K562 (cell line): Measurements from ENCODE around the gene IMPDH2. TPM values are rescaled to one million over a fixed set of nuclear protein-coding genes. Genes with fewer than 3 reads are reported as not detected.

Experiments
- ATAC-seq: fragments of 200-7000 bp; cut with Tn5 transposase; 3 replicates; pipeline ENCODE4 v1.9.1; 2020; ENCODE audit warnings: moderate library complexity
- BruUV-seq: library from RNA; stranded (reverse); fragments of 400-500 nt; replicated peaks from 2 replicates; lab custom pipeline; 2021; lab: Mats Ljungman, UMichigan
- CTCF ChIA-PET: fragments of 300-600 bp; formaldehyde crosslinking; extraction: SDS; loops from one replicate; lab custom pipeline; 2021; ENCODE audit warnings: low intra/inter-chr PET ratio; lab: Yijun Ruan, JAX
- POLR2A ChIA-PET: fragments of 300-600, 350-650 bp; sonication (Branson Sonifier 250); formaldehyde crosslinking; extraction: SDS; loops from one replicate; lab custom pipeline; 2021; ENCODE audit warnings: antibody characterized with exemption, inconsistent platforms; lab: Yijun Ruan, JAX
- DNase-seq, 4 experiments: peaks; one replicate each; pipeline versions ENCODE4 v3.0.0 to v3.0.0-alpha.2; 2011 to 2018; ENCODE audit warnings: low spot score in 3 of 4, mixed read lengths in 3 of 4; ENCODE audit errors: extremely low read depth in 1 of 4
- FAIRE-seq: peaks from 2 replicates; lab custom pipeline; 2011; peaks lifted over from hg19 to GRCh38; lab: Jason Lieb, UNC
- H2AFZ ChIP-seq: 2 replicates; pipeline ENCODE4 v1.6.0; 2011; ENCODE audit warnings: low read depth, low read length, control low read depth, inconsistent platforms
- H3K27ac ChIP-seq: fragments of 200-600 bp; 3 replicates; pipeline ENCODE4 v1.8.0; 2011; ENCODE audit warnings: low read depth, mild to moderate bottlenecking, control low read depth, inconsistent platforms, low read length, moderate library complexity, mixed read lengths; ENCODE audit errors: extremely low read depth
- H3K27me3 ChIP-seq, 2 experiments: fragments of 300-600 bp in 1 of 2; 2 replicates in 1 of 2; 3 replicates in 1 of 2; pipeline versions ENCODE4 v1.6.0 to v1.8.0; 2011; ENCODE audit warnings: inconsistent platforms in 2 of 2, low read length in 2 of 2, mild to moderate bottlenecking in 1 of 2, mixed read lengths in 1 of 2, moderate library complexity in 1 of 2; ENCODE audit not compliant: control insufficient read depth in 2 of 2, insufficient read depth in 2 of 2
- H3K36me3 ChIP-seq: fragments of 300-600 bp; 3 replicates; pipeline ENCODE4 v1.8.0; 2011; ENCODE audit warnings: mild to moderate bottlenecking, low read length, inconsistent platforms; ENCODE audit not compliant: control insufficient read depth, insufficient read depth
- H3K4me1 ChIP-seq, 2 experiments: fragments of 200-600 bp in 1 of 2; replicated peaks in 1 of 2; 2 replicates in 1 of 2; 3 replicates in 1 of 2; pipeline versions ENCODE4 v1.5.1 to v1.8.0; 2011; ENCODE audit warnings: inconsistent platforms in 2 of 2, low read length in 2 of 2, mild to moderate bottlenecking in 1 of 2, mixed read lengths in 1 of 2, moderate library complexity in 1 of 2; ENCODE audit not compliant: control insufficient read depth in 2 of 2, insufficient read depth in 2 of 2
- H3K4me2 ChIP-seq: 2 replicates; pipeline ENCODE4 v1.6.1; 2011; ENCODE audit warnings: low read length, control low read depth, inconsistent platforms, mixed read lengths; ENCODE audit not compliant: insufficient read depth
- H3K4me3 ChIP-seq: fragments of 200-600 bp; sonication (generic), shearing (Covaris generic); 2 replicates; pipeline ENCODE4 v1.5.1; 2016; ENCODE audit warnings: control low read depth, inconsistent platforms
- H3K79me2 ChIP-seq: fragments of 200-600 bp; 3 replicates; pipeline ENCODE4 v1.8.0; 2011; ENCODE audit warnings: low read length, inconsistent platforms; ENCODE audit not compliant: control insufficient read depth, insufficient read depth
- H3K9ac ChIP-seq, 2 experiments: 2 replicates each; pipeline versions ENCODE4 v1.6.0 to v1.6.1; 2011; ENCODE audit warnings: low read depth in 2 of 2, low read length in 2 of 2, control low read depth in 1 of 2, inconsistent platforms in 1 of 2, mild to moderate bottlenecking in 1 of 2, mixed read lengths in 1 of 2; ENCODE audit not compliant: insufficient read depth in 1 of 2
- H3K9me1 ChIP-seq: one replicate; pipeline ENCODE4 v1.6.0; 2011; ENCODE audit warnings: inconsistent platforms, mild to moderate bottlenecking, low read length, moderate library complexity; ENCODE audit not compliant: control insufficient read depth, insufficient read depth
- H3K9me3 ChIP-seq: replicated peaks from 2 replicates; pipeline ENCODE4 v1.5.1; 2011; ENCODE audit warnings: low read depth, low read length, inconsistent platforms; ENCODE audit not compliant: control insufficient read depth, insufficient read depth
- H4K20me1 ChIP-seq: replicated peaks from 2 replicates; pipeline ENCODE4 v1.6.1; 2011; ENCODE audit warnings: low read length, inconsistent platforms, mixed read lengths; ENCODE audit not compliant: control insufficient read depth, insufficient read depth
- AFF1 ChIP-seq, 2 experiments: fragments of 450-650 bp; IDR thresholded peaks; 2 replicates each; pipeline ENCODE4 v1.6.1; 2018; ENCODE audit warnings: mild to moderate bottlenecking in 2 of 2, low read depth in 1 of 2; ENCODE audit not compliant: partially characterized antibody in 2 of 2
- NFIC ChIP-seq: fragments of 450-650 bp; IDR thresholded peaks from 2 replicates; pipeline ENCODE4 v1.6.1; 2017; ENCODE audit warnings: mild to moderate bottlenecking, inconsistent platforms
- RB1 ChIP-seq: fragments of 450-650 bp; IDR thresholded peaks from 2 replicates; pipeline ENCODE4 v1.6.1; 2017; ENCODE audit warnings: low read depth, mild to moderate bottlenecking
- RERE ChIP-seq: sonication (generic); formaldehyde crosslinking; IDR thresholded peaks from 2 replicates; pipeline ENCODE4 v1.8.0; 2023; ENCODE audit warnings: missing genetic modification reagents, mild to moderate bottlenecking, borderline replicate concordance
- SAFB ChIP-seq: fragments of 200-400 bp; formaldehyde crosslinking; IDR thresholded peaks from 2 replicates; pipeline ENCODE4 v1.6.1; 2017; ENCODE audit warnings: low read depth, low read length, borderline replicate concordance
- TGIF2 ChIP-seq: sonication (generic); formaldehyde crosslinking; IDR thresholded peaks from 2 replicates; pipeline ENCODE4 v1.8.1; 2022; ENCODE audit warnings: mild to moderate bottlenecking, missing genetic modification reagents, moderate library complexity
- ZNF395 ChIP-seq: fragments of 200-800 bp; sonication (Bioruptor generic); IDR thresholded peaks from 2 replicates; pipeline ENCODE4 v1.6.1; 2017; ENCODE audit warnings: missing genetic modification characterization, missing compliant biosample characterization
- ZNF695 ChIP-seq: fragments of 450-650 bp; formaldehyde crosslinking; IDR thresholded peaks from 2 replicates; pipeline ENCODE4 v1.4.0; 2020; ENCODE audit warnings: mild to moderate bottlenecking, moderate library complexity
- WGBS: fragments of 100-300 bp; shearing (Covaris generic); methylation state at CpG from one replicate; pipeline ENCODE4 v1.1.6; 2016; ENCODE audit warnings: low coverage, mixed read lengths; ENCODE audit not compliant: insufficient coverage; ENCODE audit errors: missing lambda C conversion rate; 5-methylcytosine and 5-hydroxymethylcytosine counted together
- in situ Hi-C: fragments of 300-500 bp; cut with MboI; formaldehyde crosslinking; loops from 4 replicates; pipeline ENCODE4 v1.15.0; 2018; ENCODE audit warnings: inconsistent platforms, mixed read lengths
- intact Hi-C: fragments of 100-400 bp; cut with micrococcal nuclease; formaldehyde crosslinking; loops from 2 replicates; pipeline ENCODE4 v1.14.2; 2022
- polyA plus RNA-seq, 8 experiments: library from polyadenylated mRNA; depleted of rRNA in 4 of 8; stranded (reverse) in 5 of 8; unstranded in 3 of 8; fragments of >200 nt; fragmentation: Nextera tagmentation in 2 of 8; fragmentation: Illumina TruSeq in 1 of 8; extraction: Ambion mirVana in 2 of 8; extraction: Trizol in 1 of 8; gene quantifications; 2 replicates each; pipeline versions ENCODE4 v1.2.1 to v1.2.3, GENCODE V29; 2011 to 2014; ENCODE audit warnings: inconsistent platforms in 1 of 8, missing spikeins in 1 of 8
- total RNA-seq, 7 experiments: library from RNA; depleted of rRNA in 6 of 7; stranded (reverse); fragments of >200 nt in 6 of 7; fragmentation: Illumina TruSeq in 2 of 7; extraction: Trizol in 2 of 7; gene quantifications; 2 replicates each; pipeline versions ENCODE4 v1.2.1 to v1.2.3, GENCODE V29; 2011 to 2021; ENCODE audit warnings: low replicate concordance in 1 of 7

Gene IMPDH2
- total and polyA plus RNA-seq, 9 of the 15 experiments (the other 6 are each of a cell fraction or from before 2014, with no cell fraction given), result 318 to 507 (median 366) TPM

GRCh38 chr3:49005998-49006397 lies 23.2 kb downstream of the IMPDH2 start (continued):
- TF ChIP-seq NFIC (peak; percentile 64), AFF1 (IDR thresholded peaks at IDR 0.05; ENCODE audit: low read depth in 1 of 2, partially characterized antibody in 2 of 2) (no peak), TGIF2 (no peak)

GRCh38 chr3:49005303-49005680 lies 23.9 kb downstream of the IMPDH2 start:
- POLR2A ChIA-PET, result interaction anchor here (0.6 to 0.7 kb wide), 2 partner anchors 9 to 21 kb away, joined by 3 read pairs; no protein-coding TSS in a partner anchor
- Histone ChIP-seq H3K9ac (peak overlapping the region in 1 of 2 experiments; percentile 99; a peak in 1 of 4 replicates), H3K9me1 (no peaks in the 10 kb centered on the region), H3K36me3 (peaks cover 7% of the 10 kb centered on the region; the same call in 2 of the 3 replicates), H3K27me3 (no peaks in the 10 kb centered on the region), H3K4me1 (peaks cover 19 to 43% of the 10 kb centered on the region in 2 experiments; a peak in 4 of 5 replicates), H3K4me2 (no peak overlapping the region), H3K9me3 (no peaks in the 10 kb centered on the region), H3K4me3 (no peak overlapping the region), H3K79me2 (peaks cover 31% of the 10 kb centered on the region), H3K27ac (no peak overlapping the region; the same call in 2 of the 3 replicates), H4K20me1 (peaks cover 8% of the 10 kb centered on the region), H2AFZ (no peak overlapping the region; the same call in 1 of the 2 replicates)
- 90% methylated on average over 1 of the region's 3 CpGs for WGBS
- intact Hi-C loops, result loop anchor here (5.0 kb wide), 1 partner anchor 88 kb away; the partner anchor contains the start of gene ARIH2
- CTCF ChIA-PET, result no interaction called here
- in situ Hi-C loops, result no loop called here
- no peak for DNase-seq
- no peak for FAIRE-seq
- no TSS peak for BruUV-seq
- no peak for ATAC-seq
- TF ChIP-seq RERE (CRISPR knock-in tag), result no peak
- TF ChIP-seq RB1, result no peak
- TF ChIP-seq ZNF395 (CRISPR knock-in tag), result no peak
- TF ChIP-seq SAFB, result no peak
- no peak for TF ChIP-seq ZNF695 (CRISPR knock-in tag)
